Measurements from ENCODE around the gene ACOX3.

Gene ACOX3

DNA sequence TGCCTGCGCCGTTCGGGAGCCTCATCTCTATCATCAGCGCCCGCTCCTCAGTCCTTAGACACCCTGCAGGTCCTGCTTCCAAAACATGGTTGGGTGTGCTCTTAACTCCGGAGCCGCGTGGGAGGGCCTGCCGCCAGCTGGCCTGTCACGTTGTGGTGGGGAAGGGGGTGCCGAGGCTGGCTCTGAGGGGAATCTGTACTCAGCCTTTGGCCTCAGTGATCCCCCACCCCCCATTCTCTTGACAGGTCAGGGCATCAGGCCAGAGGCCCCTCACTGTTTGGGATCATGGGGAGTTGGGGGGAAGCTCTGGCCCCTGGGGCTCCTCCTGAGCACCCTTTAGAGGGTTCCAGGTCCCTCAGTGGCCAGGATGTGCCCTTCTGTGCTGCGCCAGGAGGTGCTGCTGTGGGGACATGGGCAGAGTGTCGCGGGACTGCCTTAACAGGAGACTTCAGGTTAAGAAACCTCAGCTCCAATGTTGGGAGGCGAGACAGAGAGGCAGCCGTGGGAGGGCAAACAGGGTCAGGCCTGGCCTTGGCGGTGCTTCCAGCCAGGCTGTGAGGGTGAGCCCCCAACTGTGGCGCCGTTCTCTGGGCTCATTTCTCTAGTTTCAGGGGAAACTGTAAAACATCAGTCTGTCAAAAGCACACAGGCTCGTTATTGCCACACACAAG, 33.5 kb upstream of the ACOX3 start:
- no peaks in the 10 kb centered on the region for H3K9me3 ChIP-seq (ENCODE audit: low read length)
- H3K4me1 ChIP-seq (ENCODE audit: insufficient read depth, low read length) = peaks cover 23% of the 10 kb centered on the region
- H3K9ac ChIP-seq (ENCODE audit: low read length) = no peak overlapping the region
- no peaks in the 10 kb centered on the region for H3K27me3 ChIP-seq (ENCODE audit: control insufficient read depth in 1 of 2, insufficient read depth in 2 of 2, low read length in 2 of 2)
- peaks cover 24% of the 10 kb centered on the region for H3K36me3 ChIP-seq (ENCODE audit: insufficient read depth, low read length)
- H3K4me3 ChIP-seq (ENCODE audit: low read depth in 1 of 2, low read length in 2 of 2) = no peak overlapping the region
- peak overlapping the region; percentile 53 for H3K27ac ChIP-seq (ENCODE audit: low read depth, low read length)

DNA sequence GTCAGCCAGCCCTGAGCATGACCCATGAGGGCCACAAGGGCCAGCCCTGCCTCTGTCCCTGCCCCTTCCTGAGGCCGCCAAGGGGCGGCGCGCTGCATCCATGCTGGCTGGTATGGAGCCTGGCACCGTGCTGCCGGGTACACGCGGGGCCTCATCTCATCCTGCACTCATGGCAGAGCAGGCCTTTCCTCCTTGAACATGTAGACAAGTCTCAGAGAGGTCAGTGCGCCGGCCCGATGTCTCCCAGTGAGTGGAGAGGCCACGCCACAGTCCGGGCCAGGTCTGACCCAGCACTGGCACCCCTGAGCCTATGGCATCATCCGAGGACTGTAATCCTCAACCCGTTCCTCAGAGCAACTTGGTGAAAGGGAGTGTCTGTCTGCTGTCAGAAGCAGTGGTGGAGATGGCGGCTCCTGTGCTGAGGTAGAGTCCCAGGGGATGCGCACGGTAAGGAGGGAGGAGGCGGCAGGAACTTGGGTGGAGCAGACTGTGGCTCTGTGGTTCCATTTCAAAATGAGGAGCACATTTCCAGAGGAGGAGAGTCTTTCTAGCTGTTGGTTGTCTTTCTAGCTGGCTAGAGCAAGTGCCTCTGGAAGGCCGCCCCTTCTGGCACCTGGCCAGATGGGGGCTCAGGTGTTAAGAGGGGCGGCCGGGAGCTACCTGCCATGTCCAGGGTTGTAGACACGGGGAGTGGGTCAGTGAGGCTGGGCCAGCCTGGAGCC, 32.8 kb upstream of the ACOX3 start:
- H3K27ac ChIP-seq (ENCODE audit: low read depth, low read length) = peak overlapping the region; percentile 53
- H3K4me1 ChIP-seq (ENCODE audit: insufficient read depth, low read length) = peaks cover 23% of the 10 kb centered on the region
- no peaks in the 10 kb centered on the region for H3K27me3 ChIP-seq (ENCODE audit: control insufficient read depth in 1 of 2, insufficient read depth in 2 of 2, low read length in 2 of 2)
- no peak overlapping the region for H3K9ac ChIP-seq (ENCODE audit: low read length)
- peak overlapping the region in 1 of 2 donors; percentile 31 for H3K4me3 ChIP-seq (ENCODE audit: low read depth in 1 of 2, low read length in 2 of 2)
- peaks cover 30% of the 10 kb centered on the region for H3K36me3 ChIP-seq (ENCODE audit: insufficient read depth, low read length)
- no peaks in the 10 kb centered on the region for H3K9me3 ChIP-seq (ENCODE audit: low read length)

DNA sequence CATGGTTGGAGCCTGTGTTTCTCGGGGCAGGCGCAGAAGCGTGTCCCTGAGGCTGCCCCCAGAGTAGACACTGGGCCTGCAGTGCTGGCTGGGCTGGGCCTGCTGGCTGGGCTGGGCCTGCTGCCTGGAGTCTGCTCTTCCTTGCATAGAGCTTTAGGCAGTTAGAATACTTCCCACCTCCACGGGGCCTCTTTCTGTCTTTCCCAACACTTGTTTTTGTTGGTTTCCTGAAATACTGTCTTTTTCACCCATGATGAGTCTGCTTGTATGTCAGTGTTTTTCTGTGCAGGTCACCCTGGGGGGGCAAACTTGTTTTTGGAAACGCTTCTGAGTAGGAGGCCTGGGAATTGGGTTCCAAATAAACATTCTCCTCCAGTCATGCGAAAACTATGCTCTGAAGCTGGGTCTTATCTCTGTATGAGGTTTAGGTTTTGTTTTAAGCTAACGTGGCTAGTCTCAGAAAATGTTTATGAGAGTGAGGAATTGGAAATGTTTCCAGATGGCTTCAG, 32.2 kb upstream of the ACOX3 start:
- H3K27me3 ChIP-seq (ENCODE audit: control insufficient read depth in 1 of 2, insufficient read depth in 2 of 2, low read length in 2 of 2) = no peaks in the 10 kb centered on the region
- H3K27ac ChIP-seq (ENCODE audit: low read depth, low read length) = peak overlapping the region; percentile 53
- H3K4me1 ChIP-seq (ENCODE audit: insufficient read depth, low read length) = peaks cover 23% of the 10 kb centered on the region
- H3K9me3 ChIP-seq (ENCODE audit: low read length) = no peaks in the 10 kb centered on the region
- H3K9ac ChIP-seq (ENCODE audit: low read length) = no peak overlapping the region
- H3K36me3 ChIP-seq (ENCODE audit: insufficient read depth, low read length) = peaks cover 36% of the 10 kb centered on the region
- no peak overlapping the region for H3K4me3 ChIP-seq (ENCODE audit: low read depth in 1 of 2, low read length in 2 of 2)

DNA sequence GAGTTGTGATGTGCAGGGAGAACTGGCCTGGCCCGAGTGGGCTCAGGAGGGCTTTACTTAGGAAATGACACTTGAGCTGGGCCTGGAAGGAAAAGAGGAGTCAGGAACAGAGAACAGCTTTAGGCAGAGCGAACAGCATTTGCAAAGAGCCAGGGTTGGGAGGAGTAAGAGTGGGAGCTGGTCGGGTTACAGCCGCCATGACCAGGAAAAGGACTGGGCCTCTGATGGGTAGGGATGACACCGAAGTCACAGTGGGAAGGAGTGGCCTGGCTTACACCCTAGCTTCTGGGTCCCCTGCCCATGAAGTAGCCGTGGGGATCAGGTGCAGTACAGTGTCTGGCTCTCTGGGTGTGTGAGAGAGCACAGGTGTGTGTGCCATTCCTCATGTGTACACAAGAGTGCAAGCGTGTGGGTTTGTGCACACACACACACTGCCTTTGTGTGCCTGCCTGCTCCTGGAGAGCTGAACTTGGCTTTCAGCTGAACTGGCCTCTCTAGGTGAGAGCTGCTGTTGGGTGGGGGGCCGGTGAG, 31.7 kb upstream of the ACOX3 start:
- Histone ChIP-seq H3K9ac (ENCODE audit: low read length) (peak overlapping the region; percentile 2), H3K4me1 (ENCODE audit: insufficient read depth, low read length) (peaks cover 23% of the 10 kb centered on the region), H3K27ac (ENCODE audit: low read depth, low read length) (peak overlapping the region; percentile 53), H3K4me3 (ENCODE audit: low read depth in 1 of 2, low read length in 2 of 2) (no peak overlapping the region), H3K9me3 (ENCODE audit: low read length) (no peaks in the 10 kb centered on the region), H3K27me3 (ENCODE audit: control insufficient read depth in 1 of 2, insufficient read depth in 2 of 2, low read length in 2 of 2) (no peaks in the 10 kb centered on the region), H3K36me3 (ENCODE audit: insufficient read depth, low read length) (peaks cover 40% of the 10 kb centered on the region)

DNA sequence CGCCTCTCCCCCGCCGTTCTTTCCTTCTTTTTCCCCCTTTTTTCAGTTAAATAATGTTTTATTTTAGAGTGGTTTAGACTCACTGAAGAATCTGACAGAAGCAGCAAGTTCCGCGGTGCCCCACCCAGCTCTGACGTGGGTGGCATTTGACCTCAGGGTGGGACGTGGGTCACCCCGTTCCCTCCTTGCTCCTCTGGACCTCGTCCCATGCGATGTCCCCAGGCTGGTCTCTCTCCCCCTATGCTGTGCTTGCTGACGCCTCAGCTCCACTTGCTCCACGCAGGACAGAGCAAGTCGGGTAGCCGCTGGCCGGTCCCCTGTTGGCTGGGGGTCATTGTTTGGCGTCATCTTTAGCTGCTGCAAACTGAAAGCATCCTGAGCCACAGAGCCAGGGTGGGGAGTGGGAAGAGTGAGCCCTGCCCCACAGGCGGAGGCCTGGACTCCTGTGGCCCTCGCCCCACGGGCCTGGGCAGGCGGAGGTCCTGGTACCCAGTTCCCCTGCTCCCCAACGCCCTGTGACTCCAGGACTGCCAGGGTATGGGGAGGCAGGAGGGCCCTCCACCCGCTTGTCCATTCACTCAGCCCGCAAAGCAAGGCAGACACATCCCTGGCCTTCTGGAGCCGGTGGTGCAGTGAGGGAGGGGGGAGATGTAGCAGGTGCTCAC, 30.8 kb upstream of the ACOX3 start:
- H3K27me3 ChIP-seq (ENCODE audit: control insufficient read depth in 1 of 2, insufficient read depth in 2 of 2, low read length in 2 of 2) = no peaks in the 10 kb centered on the region

DNA sequence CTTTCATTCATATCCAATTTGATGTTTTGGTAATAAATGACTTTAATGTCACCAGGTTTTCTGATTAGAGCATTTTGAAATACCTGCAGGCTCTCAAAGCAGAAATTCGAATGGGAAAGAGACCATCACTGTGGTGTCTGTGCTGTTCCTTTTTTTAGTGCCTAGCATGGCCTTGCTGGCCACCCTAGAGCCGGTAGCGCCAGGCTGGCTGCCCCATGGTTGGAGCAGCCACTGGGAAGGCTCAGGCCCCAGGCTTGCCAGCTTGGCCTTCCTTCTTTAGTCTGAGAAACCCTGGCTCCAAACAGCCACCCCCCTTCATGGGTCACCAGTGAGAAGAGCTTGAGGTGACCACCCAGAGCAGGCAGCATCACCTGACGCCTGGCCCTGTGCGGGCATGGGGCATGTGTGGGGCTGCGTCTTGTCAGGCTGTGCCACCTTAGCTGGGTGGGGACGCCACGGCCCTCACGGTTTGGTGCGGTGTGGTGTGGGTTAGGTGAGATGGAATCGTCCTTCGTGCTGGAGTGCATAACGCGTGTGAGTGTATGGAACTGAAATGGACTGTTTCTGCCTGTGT, 30.0 kb upstream of the ACOX3 start:
- Histone ChIP-seq H3K27ac (ENCODE audit: low read depth, low read length) (no peak overlapping the region), H3K4me1 (ENCODE audit: insufficient read depth, low read length) (peaks cover 23% of the 10 kb centered on the region), H3K4me3 (ENCODE audit: low read depth in 1 of 2, low read length in 2 of 2) (no peak overlapping the region), H3K9me3 (ENCODE audit: low read length) (no peaks in the 10 kb centered on the region), H3K36me3 (ENCODE audit: insufficient read depth, low read length) (peaks cover 41% of the 10 kb centered on the region), H3K9ac (ENCODE audit: low read length) (no peak overlapping the region), H3K27me3 (ENCODE audit: control insufficient read depth in 1 of 2, insufficient read depth in 2 of 2, low read length in 2 of 2) (no peaks in the 10 kb centered on the region)

More for the DNA sequence above, 30.8 kb upstream of the ACOX3 start:
- no peaks in the 10 kb centered on the region for H3K9me3 ChIP-seq (ENCODE audit: low read length)
- H3K9ac ChIP-seq (ENCODE audit: low read length) = no peak overlapping the region
- no peak overlapping the region for H3K27ac ChIP-seq (ENCODE audit: low read depth, low read length)
- H3K4me3 ChIP-seq (ENCODE audit: low read depth in 1 of 2, low read length in 2 of 2) = no peak overlapping the region
- H3K36me3 ChIP-seq (ENCODE audit: insufficient read depth, low read length) = peaks cover 38% of the 10 kb centered on the region
- H3K4me1 ChIP-seq (ENCODE audit: insufficient read depth, low read length) = peaks cover 23% of the 10 kb centered on the region

DNA sequence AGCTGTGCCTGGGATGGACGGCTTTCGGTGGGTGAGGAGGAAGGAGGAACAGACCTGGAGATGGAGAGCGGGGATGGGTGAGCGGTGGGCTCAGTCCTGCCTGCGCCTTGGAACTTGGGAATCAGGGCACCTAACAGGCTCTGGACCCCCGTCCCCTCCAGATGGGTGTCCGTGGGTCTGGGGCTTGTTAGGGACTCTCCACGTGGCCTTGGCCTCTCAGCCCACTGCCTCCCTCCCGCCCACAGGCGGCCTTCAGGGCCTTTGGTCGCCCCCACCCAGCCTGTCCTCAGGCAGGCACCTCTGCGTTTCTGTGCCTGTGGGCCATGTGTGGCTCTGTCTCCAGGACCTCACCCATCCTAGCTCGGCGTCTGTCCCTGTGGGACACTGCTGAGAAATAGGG, 29.0 kb upstream of the ACOX3 start:
- H3K4me3 ChIP-seq (ENCODE audit: low read depth in 1 of 2, low read length in 2 of 2) = no peak overlapping the region
- no peaks in the 10 kb centered on the region for H3K27me3 ChIP-seq (ENCODE audit: control insufficient read depth in 1 of 2, insufficient read depth in 2 of 2, low read length in 2 of 2)
- peaks cover 49% of the 10 kb centered on the region for H3K36me3 ChIP-seq (ENCODE audit: insufficient read depth, low read length)
- no peak overlapping the region for H3K9ac ChIP-seq (ENCODE audit: low read length)
- H3K27ac ChIP-seq (ENCODE audit: low read depth, low read length) = no peak overlapping the region
- H3K9me3 ChIP-seq (ENCODE audit: low read length) = no peaks in the 10 kb centered on the region
- peaks cover 23% of the 10 kb centered on the region for H3K4me1 ChIP-seq (ENCODE audit: insufficient read depth, low read length)

DNA sequence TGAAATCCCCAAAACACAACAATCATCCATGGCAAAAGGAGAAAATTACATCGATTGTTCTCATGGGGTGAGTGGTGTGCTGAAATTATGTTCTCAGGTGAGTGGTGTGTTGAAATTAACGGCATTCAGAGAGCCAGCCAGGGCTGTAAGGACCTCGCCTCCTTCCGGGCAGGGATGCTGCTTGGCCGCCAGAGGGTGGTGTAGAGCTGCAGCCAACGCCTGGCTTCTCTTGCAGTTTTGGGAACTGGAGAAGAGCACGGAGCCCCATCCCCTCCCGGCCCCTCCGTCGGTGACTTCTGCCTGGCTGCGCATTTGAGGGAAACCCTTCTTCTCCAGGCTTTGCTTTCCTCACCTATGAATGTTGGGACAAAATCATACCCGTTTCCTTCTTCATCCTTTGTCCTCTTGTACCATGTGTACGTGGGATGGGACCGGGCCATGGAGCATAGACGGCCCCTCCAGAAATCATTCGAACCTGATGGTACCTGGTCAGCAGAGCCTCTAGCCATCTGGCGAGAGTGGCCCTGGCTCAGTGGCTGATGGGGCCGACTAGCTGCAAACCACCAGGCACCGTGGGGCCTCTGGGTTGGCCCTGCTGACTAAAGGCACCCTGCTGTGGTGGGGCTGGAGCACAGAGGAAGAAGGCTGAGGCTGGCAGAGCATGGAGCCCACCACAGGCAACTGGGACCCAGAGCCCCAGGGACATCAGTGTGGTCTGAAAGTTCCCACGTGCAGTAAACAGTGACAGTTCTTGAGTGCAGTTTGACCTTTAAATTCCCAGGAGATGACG, 28.4 kb upstream of the ACOX3 start:
- Histone ChIP-seq H3K9me3 (ENCODE audit: low read length) (no peaks in the 10 kb centered on the region), H3K4me1 (ENCODE audit: insufficient read depth, low read length) (peaks cover 22% of the 10 kb centered on the region), H3K36me3 (ENCODE audit: insufficient read depth, low read length) (peaks cover 49% of the 10 kb centered on the region), H3K9ac (ENCODE audit: low read length) (no peak overlapping the region), H3K4me3 (ENCODE audit: low read depth in 1 of 2, low read length in 2 of 2) (no peak overlapping the region), H3K27ac (ENCODE audit: low read depth, low read length) (no peak overlapping the region), H3K27me3 (ENCODE audit: control insufficient read depth in 1 of 2, insufficient read depth in 2 of 2, low read length in 2 of 2) (no peaks in the 10 kb centered on the region)

DNA sequence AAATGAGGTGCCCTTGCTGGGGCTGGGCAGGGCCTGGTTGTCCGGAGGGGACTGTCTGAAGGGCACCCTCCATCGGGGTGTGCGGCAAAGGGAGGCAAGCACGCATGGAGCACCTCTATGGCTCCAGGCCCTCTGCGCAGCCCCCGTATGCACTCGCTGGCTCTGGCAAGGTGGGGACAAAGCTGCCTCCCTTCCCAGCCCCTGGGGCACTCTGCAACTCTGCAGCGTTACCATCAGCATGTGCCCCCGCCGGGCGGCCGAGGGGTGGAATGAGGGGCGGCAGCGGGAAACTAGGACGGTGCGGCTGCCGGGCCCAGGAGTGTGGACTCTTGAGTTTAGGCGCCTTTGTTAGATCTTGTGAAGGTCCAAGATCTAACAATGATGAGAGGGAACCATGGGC, 26.5 kb upstream of the ACOX3 start:
- no peak overlapping the region for H3K27ac ChIP-seq (ENCODE audit: low read depth, low read length)
- H3K9ac ChIP-seq (ENCODE audit: low read length) = no peak overlapping the region
- peaks cover 54% of the 10 kb centered on the region for H3K36me3 ChIP-seq (ENCODE audit: insufficient read depth, low read length)
- no peaks in the 10 kb centered on the region for H3K9me3 ChIP-seq (ENCODE audit: low read length)
- no peaks in the 10 kb centered on the region for H3K27me3 ChIP-seq (ENCODE audit: control insufficient read depth in 1 of 2, insufficient read depth in 2 of 2, low read length in 2 of 2)
- H3K4me1 ChIP-seq (ENCODE audit: insufficient read depth, low read length) = peaks cover 2% of the 10 kb centered on the region
- no peak overlapping the region for H3K4me3 ChIP-seq (ENCODE audit: low read depth in 1 of 2, low read length in 2 of 2)

DNA sequence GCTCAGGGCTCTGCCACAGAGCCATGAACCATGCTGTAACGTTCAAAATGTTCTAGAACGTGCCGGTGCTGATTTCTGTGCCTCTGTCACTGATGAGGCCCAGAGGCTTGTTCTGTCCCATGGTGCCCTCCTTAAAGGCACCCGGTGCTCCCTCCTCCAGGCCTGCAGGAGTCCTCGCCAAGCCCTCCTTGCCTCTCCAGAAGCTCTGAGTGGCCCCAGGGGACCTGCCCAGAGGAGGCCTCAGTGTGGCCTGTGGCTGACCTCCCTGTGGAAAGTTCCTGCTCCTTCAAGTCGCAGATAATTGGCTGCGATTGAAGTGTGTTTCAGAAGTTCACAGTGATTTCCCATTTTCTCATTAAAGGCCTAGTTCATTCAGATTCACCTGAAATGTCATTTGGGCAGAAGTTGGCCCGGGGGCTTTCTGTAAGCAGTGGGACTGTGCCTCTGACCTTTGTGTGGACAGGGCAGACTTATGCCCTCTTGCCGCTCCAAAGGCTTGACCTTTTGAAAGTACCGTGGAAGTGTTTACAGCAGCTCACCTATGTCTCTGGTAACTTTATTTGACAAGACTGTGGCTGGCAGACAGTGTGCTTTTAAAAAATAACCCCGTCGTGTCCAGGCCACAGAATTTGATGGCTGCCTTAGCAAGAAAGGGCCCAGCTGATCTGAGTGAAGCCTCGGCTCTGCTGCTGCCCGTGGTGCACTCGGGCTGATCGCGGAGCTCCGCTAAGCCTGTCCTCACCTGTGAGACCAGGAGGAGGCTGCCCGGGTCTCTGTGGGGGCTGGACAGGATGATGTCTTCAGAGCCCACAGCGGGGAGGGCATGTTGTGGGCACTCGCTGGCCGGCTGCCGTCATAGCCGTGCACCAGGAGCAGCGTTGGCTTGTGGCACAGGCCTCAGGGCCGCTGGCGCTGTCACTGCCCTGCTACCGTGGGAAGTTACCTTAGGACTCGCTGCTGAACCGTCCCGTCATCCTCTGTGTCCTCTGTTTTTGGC, 25.4 kb upstream of the ACOX3 start:
- Histone ChIP-seq H3K27ac (ENCODE audit: low read depth, low read length) (no peak overlapping the region), H3K9ac (ENCODE audit: low read length) (no peak overlapping the region), H3K36me3 (ENCODE audit: insufficient read depth, low read length) (peaks cover 50% of the 10 kb centered on the region), H3K4me3 (ENCODE audit: low read depth in 1 of 2, low read length in 2 of 2) (no peak overlapping the region), H3K27me3 (ENCODE audit: control insufficient read depth in 1 of 2, insufficient read depth in 2 of 2, low read length in 2 of 2) (no peaks in the 10 kb centered on the region), H3K4me1 (ENCODE audit: insufficient read depth, low read length) (no peaks in the 10 kb centered on the region), H3K9me3 (ENCODE audit: low read length) (no peaks in the 10 kb centered on the region)
